Endothelial cell of umbilical vein (primary cell): ENCODE measurements around the gene KNCN. TPM values are rescaled to one million over a fixed set of nuclear protein-coding genes. Genes with fewer than 3 reads are reported as not detected.

ENCODE experiments used
- polyA plus RNA-seq, 4 experiments: library from polyadenylated mRNA; depleted of rRNA in 3 of 4; stranded (reverse) in 3 of 4; unstranded in 1 of 4; fragments of >200 nt; gene quantifications; 2 replicates each; pipeline versions ENCODE4 v1.2.1 to v1.2.3, GENCODE V29; 2011 to 2012; ENCODE audit warnings: missing spikeins in 1 of 4
- total RNA-seq: library from RNA; stranded (reverse); gene quantifications from 2 replicates; pipeline ENCODE4 v1.2.3, GENCODE V29; 2021

Gene KNCN
- total and polyA plus RNA-seq, 2 donors (not counting 3 experiments of a cell fraction or from before 2014, with no cell fraction given) = not detected

Other genes with a start within 250 kb of the KNCN start
- 69.2 and 71.5 TPM in 2 replicates for gene LRRC41, start 248.0 kb downstream of the KNCN start, total RNA-seq
- gene LRRC41, start 248.0 kb downstream of the KNCN start, polyA plus RNA-seq = 91.1 and 105 TPM in 2 replicates
- gene UQCRH, start 247.9 kb downstream of the KNCN start, total RNA-seq = 253 and 266 TPM in 2 replicates
- 301 and 527 TPM in 2 replicates for gene UQCRH, start 247.9 kb downstream of the KNCN start, polyA plus RNA-seq
- gene NSUN4, start 210.8 kb downstream of the KNCN start, total RNA-seq = 21.6 and 22.4 TPM in 2 replicates
- 18.6 and 23.4 TPM in 2 replicates for gene NSUN4, start 210.8 kb downstream of the KNCN start, polyA plus RNA-seq
- gene FAAH, start 157.3 kb downstream of the KNCN start, total RNA-seq = 1.5 TPM in 1 of 2 replicates, not detected in the other
- 0.47 and 0.76 TPM in 2 replicates for gene FAAH, start 157.3 kb downstream of the KNCN start, polyA plus RNA-seq
- not detected in 2 replicates for gene DMBX1, start 61.8 kb downstream of the KNCN start, total RNA-seq
- not detected in 2 replicates for gene DMBX1, start 61.8 kb downstream of the KNCN start, polyA plus RNA-seq
- gene MKNK1, start 52.6 kb upstream of the KNCN start, total RNA-seq = 37.3 and 42.6 TPM in 2 replicates
- 28.9 and 32.9 TPM in 2 replicates for gene MKNK1, start 52.6 kb upstream of the KNCN start, polyA plus RNA-seq
- gene MOB3C, start 65.2 kb upstream of the KNCN start, total RNA-seq = 6.5 and 8.4 TPM in 2 replicates
- 6.1 and 7.0 TPM in 2 replicates for gene MOB3C, start 65.2 kb upstream of the KNCN start, polyA plus RNA-seq
- 28.4 and 29.6 TPM in 2 replicates for gene ATPAF1, start 116.7 kb upstream of the KNCN start, total RNA-seq
- gene ATPAF1, start 116.7 kb upstream of the KNCN start, polyA plus RNA-seq = 28.3 and 31.5 TPM in 2 replicates
- not detected in 2 replicates for gene TEX38, start 120.2 kb upstream of the KNCN start, total RNA-seq
- gene TEX38, start 120.2 kb upstream of the KNCN start, polyA plus RNA-seq = not detected in 2 replicates
- 81.7 and 81.9 TPM in 2 replicates for gene EFCAB14, start 167.5 kb upstream of the KNCN start, total RNA-seq
- gene EFCAB14, start 167.5 kb upstream of the KNCN start, polyA plus RNA-seq = 28.7 and 30.0 TPM in 2 replicates
- gene CYP4B1, start 247.4 kb upstream of the KNCN start, total RNA-seq = not detected in 2 replicates
- gene CYP4B1, start 247.4 kb upstream of the KNCN start, polyA plus RNA-seq = not detected in 2 replicates